ENCODE results near the gene THOC3.
"Not testable (repeated sequence)": the region's sequence is repeated elsewhere in the genome, so short reads cannot be mapped to it uniquely, and the experiment has no call there.

The THOC3 gene, protein sequence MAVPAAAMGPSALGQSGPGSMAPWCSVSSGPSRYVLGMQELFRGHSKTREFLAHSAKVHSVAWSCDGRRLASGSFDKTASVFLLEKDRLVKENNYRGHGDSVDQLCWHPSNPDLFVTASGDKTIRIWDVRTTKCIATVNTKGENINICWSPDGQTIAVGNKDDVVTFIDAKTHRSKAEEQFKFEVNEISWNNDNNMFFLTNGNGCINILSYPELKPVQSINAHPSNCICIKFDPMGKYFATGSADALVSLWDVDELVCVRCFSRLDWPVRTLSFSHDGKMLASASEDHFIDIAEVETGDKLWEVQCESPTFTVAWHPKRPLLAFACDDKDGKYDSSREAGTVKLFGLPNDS

DNA sequence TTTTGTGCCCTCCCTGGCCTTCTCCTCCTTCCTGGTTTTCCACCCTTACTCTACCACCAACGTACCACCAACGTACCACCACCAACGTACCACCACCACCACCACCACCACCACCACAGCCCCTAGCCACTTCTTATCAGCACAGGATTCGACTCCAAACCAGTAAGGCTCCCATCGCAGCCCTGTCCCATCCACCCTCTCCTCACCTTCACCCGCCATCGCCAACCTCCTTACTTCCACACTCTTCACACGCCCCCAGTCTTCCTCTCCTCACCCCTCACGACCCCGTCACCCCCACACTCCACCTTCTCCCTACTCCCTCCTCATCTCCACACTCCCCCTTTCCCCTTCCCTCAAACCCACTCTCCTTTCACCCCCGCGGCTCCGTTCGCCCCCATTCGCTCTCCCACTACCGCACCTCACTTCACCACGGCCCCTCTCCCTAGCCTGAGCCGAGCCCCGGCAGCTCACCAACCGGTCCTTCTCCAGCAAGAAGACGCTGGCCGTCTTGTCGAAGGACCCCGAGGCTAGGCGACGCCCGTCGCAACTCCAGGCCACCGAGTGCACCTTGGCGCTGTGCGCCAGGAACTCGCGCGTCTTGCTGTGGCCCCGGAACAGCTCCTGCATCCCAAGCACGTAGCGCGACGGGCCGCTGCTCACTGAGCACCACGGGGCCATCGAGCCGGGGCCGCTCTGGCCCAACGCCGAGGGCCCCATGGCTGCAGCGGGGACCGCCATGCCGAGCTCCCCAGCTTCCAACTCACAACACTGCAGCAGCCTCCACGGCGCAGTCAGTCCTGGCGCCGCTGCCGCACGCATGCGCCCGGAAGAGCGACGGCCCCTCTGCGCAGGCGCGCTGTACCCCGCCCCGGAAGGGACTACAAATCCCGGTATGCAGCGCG lies at the start of gene THOC3:
Gene THOC3, minus strand, starts transcription at position 845 of the 902 bp plus-strand sequence. Its CDS starts 107 bp downstream, at position 738.
- peak; percentile 100 for ATAC-seq

DNA sequence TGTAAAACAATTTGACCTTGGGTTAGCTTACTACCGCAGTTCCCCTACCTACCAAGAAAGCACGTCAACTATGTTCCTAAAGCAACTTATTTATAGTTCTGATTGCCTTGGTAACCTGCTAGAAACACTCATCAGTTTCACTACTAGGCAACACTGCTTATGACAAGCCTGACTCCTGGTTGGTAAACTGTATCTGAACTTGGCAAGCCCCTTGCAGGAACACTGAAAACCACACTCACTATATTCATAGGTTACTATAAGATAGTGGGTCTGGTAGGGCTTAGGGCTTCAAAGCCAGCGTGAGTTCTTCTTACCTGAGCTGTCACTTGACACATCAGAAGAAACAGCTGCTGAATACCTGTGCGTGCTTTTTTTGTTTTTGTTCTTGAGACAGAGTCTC lies 49.2 kb upstream of the THOC3 start:
- not testable (repeated sequence) for ATAC-seq

DNA sequence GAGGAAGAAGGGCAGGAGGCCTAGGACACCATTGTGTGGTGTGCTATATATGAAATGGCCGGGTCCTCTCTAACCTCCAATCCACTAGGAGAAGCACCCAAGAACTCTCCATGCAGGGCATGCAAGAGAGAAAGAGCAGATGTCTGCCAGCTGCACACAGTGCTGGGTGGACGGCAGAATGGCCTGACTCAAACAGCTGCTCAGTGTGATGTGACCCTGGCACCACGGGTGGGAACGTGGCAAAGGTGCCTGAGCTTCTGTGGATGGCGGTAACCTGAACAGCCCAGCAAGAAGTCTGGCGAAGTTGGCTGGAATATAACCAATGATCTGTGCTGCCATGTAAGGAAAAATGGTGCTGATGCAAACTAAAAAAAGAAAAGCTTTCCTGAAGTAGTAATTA lies 46.2 kb upstream of the THOC3 start:
- not testable (repeated sequence) for ATAC-seq

DNA sequence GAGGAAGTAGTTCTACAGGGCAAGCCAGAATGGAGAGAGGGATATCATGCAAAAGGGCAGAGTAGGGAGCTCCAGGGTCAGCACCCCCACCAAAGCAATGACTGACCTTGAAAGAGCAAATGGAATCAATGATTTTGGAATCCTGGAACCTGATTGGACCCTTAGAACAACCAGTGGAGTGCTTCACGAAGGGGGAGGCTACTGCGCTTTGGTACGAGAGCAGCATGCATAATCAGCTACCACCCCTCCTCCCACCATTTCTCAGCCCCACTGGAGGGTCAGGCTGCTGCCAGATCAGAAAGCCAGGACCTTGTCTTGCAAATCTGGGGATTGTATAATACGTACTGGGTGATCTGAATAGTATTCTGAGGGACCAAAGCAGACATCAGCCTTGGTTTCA lies 43.0 kb upstream of the THOC3 start:
- ATAC-seq = not testable (repeated sequence)

DNA sequence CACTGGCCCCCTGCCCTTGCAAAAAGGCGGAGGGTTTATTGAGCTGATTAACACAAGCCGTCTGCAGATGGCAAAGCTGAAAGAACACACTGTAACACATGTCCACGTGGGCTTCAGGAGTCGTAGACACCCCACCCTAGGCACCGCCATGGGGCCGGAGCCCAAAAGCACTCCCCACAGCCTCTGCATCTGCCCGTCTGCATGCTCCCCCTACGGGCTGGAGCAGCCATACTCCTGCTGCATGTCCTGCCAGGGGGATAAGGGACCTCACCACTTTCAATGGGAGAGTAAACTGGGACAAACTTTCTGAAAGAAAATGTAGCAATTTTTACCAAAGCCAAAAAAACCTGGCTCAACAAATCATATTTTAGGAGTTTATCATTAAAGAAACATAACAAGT lies 42.1 kb upstream of the THOC3 start:
- not testable (repeated sequence) for ATAC-seq

DNA sequence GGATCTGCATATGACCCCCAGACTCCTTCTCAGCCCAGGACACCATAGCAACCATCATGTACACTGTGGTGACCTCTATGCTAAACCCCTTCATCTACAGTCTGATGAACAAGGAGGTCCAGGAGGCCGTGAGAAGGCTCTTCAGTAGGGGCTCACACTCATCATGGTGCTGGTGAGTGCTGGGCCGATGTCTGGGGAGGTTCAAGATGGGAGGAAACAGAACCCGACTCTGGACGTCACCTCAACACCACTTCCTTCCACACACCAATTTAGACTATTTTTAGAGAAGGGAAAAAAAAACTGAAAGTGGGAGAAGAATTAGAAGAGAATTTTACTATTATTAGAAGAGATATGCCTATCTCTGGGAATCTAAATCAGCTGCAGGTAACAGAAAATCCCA lies 39.1 kb upstream of the THOC3 start:
- ATAC-seq = not testable (repeated sequence)

DNA sequence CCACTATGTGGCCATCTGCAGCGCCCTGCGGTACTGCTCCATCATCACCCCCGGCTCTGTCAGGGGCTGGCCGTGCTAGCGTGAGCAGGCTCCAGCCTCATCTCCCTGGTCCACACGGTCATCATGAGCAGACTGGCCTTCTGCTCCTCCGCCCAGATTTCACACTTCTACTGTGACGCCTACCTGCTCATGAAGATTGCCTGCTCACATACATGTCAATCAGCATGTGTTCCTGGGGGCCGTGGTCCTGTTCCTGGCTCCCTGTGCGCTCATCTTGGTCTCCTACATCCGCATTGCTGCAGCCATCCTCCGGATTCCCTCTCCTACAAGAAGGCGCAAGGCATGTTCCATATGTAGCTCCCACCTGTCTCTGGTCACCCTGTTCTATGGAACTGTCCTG lies 38.7 kb upstream of the THOC3 start:
- ATAC-seq = not testable (repeated sequence)

DNA sequence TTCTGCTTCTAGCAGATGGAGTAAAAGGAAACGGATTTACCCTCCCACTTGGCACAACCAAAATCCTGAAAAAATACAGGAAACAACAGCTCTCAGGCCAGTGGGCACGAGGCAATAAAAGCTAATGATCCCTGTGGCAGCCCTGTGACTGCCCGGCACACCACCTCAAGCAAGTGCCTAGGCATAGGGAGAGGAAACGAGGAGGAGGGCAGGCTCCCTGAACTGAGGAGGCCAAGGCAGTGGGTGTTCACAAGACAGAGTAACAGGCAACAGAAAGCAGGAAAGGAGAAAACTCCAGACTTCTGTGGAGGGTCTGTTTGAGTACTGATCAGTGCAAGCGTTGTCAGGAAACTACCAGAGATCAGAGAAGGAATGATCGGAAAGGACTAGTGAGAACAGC lies 29.9 kb upstream of the THOC3 start:
- ATAC-seq = not testable (repeated sequence)

DNA sequence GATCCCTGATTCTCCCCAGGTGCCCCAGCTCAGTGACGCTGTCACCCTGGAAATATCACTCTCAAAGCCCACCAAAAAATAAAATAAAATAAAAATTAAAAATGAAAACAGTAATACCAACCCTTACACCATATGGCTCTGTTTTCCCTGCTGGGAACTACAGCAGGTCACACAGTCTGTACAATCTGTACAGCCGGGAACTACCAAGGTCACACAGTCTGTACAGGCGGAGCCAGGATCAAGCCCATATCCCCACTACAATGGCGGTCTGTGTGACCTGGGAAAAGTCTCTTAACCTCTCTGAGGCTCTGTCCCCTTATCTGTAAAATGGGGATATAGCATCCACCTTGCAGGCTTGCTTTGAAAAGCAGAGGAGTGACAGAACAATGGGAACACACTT lies 29.4 kb upstream of the THOC3 start:
- not testable (repeated sequence) for ATAC-seq

DNA sequence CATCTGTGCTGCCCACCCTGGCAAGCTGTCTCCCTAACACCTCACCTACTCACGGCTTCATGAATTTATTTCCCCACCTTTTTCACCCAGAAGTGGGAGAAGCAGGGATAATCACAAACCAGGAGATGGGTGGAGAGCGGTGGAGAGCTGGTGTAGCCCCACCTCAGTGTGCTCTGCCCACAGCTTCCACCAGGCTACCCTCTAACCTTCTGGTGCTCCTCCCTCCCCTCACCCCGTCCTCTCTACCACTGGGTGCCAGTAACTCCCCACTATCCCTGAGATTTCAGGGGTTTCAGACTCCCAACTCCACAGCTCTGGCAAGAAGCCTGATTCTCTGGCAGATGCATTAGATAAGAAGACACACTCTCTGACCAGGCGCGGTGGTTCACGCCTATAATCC lies 28.7 kb upstream of the THOC3 start:
- not testable (repeated sequence) for ATAC-seq

DNA sequence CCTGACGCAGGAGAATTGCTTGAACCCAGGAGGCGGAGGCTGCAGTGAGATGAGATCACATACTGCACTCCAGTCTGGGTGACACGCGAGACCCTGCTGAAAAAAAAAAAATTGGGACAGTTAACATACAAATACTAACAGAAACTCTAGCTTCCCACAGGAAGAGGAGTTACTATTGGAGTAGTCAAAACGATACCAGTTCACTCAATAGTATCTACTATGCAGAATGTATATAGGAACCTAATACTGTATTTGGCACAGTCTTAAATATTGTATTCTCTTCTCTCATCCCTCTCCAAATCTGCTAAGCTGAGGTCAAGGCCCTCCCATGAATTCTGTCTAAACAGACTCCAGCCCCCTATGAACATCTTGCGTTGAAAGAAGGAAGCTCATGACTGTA lies 27.4 kb upstream of the THOC3 start:
- ATAC-seq = not testable (repeated sequence)

DNA sequence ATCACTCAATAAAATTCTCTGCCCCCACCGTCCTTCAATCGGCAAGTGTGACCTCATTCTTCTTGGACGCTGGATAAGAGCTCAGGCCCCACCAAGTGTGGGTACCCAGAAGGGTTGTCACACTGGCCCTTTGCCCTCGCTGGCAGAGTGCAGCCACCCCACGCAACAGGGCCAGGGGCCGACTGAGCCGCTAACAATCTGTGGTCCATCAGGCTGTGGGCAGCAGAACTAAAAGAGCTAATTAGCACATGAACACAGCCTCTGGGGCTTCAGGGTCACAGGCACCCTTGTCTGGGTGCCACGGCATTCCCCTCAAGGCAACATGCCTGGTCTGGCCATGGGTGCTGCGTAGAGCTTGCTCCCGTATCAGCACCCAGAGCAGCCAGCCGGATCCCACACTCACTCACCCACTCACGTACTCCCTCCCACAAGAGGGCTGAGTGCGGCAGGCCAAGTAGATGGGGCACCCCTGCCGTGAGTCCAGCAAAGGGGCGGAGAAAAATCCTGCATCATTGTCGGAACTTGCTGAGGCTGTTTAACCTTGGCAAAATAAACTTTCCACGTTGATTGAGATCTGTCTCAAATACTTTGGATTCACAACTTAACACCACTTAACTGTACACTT lies 11.4 kb upstream of the THOC3 start:
- peak; percentile 35; the same call in 2 of the 3 replicates for ATAC-seq

DNA sequence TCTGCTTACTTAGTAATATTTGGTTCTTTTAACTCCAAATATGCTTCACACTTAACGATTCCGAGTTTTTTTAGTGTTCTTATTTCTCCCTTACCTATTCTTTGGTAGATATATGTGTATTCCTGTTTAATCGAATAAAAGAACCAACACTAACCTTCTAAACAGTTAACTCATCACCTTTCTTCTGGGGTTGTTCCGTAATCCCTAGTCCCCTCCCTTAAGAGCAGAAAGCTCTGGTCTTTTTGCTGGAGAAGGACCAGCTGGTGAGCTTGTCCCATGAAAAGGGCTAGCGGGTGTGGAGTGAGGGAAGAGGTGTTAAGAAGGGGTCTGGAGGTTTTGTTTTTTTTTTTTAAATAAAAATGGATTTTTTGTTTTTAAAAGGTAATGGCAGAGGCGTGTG lies 266 bp upstream of the THOC3 start:
- ATAC-seq = peak; percentile 55

DNA sequence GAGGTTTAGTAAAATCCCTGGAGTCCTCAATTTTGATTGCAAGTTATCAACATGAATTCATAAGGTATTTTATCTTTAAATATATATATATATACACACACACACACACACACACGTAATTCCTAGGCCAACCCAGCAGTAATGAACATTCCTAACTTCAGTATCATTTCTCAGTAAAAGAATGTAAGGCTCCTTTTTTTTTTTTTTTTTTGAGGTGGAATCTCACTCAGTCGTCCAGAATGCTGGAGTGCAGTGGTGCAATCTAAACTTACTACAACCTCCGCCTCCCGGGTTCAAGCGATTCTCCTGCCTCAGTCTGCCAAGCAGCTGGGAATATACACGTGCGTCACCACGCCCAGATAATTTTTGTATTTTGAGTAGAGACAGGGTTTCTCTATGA lies 5.8 kb downstream of the THOC3 start:
- ATAC-seq = not testable (repeated sequence)

DNA sequence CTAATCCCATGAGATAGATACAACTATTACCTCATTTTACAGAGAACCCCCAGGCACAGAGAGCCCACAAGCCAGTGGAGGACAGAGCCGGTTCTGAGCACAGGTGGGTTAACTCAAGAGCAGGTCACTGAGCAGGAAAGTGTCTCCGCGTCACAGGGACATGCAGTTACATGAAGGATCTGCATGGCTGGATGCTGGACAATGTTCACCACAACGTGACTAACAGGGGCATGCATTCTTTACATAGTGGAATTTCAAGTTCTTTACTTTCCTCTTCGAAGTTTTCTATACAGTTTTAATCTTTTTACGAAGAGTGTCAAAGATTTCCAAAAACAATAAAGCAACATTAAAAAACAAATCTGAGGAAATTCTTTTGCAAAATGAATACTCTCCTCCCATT lies 7.9 kb downstream of the THOC3 start:
- ATAC-seq = not testable (repeated sequence)

DNA sequence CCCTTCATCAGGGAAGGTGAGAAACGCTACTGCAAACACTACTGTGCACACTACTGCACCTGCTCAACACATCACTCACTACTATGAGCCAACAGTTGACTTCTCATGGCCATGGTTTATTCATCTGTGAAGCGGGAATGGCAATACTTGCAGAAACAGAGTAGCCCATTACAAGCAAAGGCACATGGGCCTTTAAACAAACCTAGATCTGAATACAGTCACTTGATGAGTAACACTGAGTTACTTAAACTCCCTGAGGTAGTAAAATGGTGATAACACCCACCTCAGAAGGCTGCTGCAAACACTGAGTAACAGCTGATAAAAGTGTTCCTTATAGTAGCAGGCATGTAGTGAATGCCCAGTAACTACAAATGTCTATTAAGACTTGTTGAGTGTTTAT lies 9.6 kb downstream of the THOC3 start:
- ATAC-seq = not testable (repeated sequence)

DNA sequence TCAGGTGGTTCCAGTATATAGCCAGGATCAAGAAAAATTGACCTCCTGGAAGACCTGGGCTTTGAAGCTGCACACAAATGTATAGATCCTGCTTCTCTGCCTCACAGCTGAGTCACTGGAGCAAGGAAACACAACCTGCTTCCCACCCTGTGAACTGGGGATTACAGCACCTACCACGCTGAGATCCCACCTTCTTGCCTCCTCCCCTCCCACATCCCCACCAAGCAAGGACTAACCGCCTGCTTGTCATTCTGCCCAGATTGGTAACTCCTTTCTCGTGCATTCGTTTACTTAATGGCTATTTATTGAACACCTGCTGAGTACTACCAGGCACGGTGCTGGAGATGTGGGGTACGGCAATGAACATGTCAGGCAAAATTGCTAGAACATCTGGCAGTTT lies 14.0 kb downstream of the THOC3 start:
- ATAC-seq = not testable (repeated sequence)

DNA sequence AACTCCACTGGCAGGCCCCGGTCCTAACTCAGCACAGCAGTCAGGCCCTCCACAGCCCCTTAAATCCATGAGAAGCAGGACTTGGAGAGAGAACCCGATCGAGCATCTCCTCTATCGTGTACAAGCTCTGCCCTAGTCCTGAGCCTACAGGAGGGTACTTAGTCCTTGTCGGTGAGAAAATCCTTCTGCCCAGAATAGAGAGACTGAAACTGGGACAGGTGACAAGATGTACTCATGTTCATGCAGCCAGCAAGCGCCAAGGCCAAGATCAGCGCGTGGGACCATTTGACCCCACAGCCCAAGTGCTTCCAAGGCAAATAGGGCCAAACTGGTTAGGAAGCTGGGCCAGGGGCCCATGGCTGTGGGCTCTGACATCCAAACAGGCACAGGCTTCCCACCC lies 15.3 kb downstream of the THOC3 start:
- ATAC-seq = not testable (repeated sequence)

DNA sequence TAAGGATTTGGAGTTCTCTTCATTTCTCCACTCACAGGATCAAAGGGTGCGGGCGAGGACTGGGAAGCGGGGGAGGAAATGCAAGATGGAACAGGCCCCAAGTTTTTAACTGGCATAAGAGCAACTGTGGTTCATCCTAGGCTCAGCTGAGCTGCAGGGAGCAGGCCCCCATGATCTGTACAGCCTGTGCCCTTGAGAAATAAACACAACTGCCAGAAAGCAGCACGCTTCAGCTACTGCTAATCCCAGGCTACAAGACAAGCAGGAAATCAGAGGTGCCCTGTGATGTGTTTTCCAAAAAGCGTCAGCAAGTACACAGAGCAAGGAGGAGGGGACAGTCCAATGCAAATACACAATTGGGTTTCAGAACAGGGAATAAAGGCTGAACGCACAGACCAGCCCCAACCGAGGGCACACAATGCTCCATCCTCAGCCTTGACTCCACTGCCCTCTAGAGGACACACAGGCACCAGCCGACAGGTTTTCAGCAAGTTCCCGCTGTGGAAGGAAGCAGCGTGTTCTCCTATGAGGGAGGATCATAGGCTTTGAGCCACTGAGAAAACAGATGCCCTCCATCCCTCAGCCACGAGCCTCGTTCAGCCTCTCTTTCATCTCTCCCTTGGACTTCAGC lies 16.7 kb downstream of the THOC3 start:
- ATAC-seq = peak; percentile 99

DNA sequence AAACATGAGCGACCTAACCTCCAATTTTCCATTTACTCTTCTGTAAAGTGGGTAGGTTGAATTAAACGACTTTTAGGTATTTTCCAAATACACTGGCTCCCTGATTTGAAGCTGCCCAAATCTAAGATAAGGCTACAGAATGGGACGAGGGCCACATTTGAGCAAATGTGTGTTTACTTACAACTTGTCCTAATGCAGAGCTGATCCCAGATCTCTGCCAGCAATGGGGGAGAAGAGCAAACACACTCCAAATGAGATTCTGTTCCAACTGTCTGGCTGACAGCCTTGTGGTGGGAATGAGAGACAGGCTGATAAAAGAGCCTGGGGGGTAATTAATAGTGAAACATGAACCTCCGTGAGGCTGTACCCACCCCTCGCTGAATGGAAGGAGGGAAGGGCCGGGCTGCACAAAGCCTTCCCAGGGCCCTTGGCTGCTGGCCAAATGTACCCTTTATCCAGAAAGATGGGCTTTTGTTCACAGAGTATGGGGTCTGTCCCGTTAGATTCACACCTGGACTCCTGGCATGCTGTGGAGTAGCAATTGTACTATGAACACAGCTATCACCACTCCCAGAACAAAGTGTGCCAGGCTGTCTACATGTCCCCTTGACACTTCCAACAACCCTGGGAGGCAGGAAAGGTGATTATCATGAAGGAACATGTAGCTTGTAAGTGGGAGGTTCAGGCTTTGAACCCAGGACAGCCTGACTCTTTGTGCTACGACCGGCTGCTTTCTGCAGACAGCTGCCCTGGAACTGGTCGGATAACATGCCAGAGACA lies 19.6 kb downstream of the THOC3 start:
- ATAC-seq = not testable (repeated sequence)

DNA sequence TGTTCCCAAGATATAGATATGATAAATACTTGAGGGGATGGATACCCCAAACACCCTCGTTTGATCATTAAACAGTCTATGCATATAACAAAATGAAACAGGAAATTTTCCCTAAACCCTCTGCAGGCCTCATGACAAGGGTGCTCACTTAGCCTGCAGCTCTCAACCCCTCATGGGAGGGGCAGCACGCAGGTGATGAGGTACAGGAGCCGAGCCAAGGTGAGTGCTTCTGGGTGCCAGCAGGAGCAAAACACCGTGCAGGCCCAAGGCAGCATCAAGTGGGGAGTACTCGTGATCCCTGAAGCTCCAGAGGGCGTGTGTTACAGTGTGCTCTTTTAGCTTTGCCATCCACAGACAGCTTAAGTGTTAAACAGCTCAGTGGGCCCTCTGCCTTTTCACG lies 24.9 kb downstream of the THOC3 start:
- ATAC-seq = not testable (repeated sequence)

DNA sequence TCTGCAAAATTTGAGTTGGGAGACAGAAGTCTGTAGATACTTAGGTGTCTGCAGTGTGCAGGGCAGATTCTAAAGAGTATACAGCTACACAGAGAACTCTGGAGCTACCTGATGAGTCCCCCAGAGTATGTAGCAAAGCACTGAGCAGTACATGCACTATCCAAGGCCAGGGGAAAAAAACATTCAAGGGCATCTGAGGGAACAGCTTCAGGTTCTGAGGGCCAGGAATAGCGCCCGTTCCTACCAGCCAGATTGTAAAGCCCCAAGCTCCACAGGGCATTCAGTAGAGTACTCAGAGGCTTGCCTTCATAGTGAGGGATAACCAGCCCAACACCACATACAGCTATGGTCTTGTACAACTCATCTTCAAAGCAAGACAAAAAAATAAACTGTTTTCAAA lies 27.5 kb downstream of the THOC3 start:
- not testable (repeated sequence) for ATAC-seq
